Neuronal stem cell (in vitro differentiated cells): ENCODE data around the gene RAD51B.

Experiments used
- DNase-seq: peaks from one replicate; pipeline ENCODE4 v3.0.0-alpha.2; 2013; ENCODE audit warnings: low spot score
- H2AFZ ChIP-seq: one replicate; pipeline ENCODE4 v1.6.1; 2013; ENCODE audit warnings: mild to moderate bottlenecking, low read length, inconsistent platforms
- H2AK5ac ChIP-seq: 2 replicates; pipeline ENCODE4 v1.6.1; 2013; ENCODE audit warnings: low read depth, mild to moderate bottlenecking, inconsistent platforms, low read length, moderate library complexity, mixed read lengths
- H2BK120ac ChIP-seq: 2 replicates; pipeline ENCODE4 v1.6.1; 2013; ENCODE audit warnings: low read depth, mild to moderate bottlenecking, inconsistent platforms, low read length, moderate library complexity, mixed read lengths
- H2BK12ac ChIP-seq: one replicate; pipeline ENCODE4 v1.6.1; 2013; ENCODE audit warnings: low read length, inconsistent platforms
- H2BK15ac ChIP-seq: 2 replicates; pipeline ENCODE4 v1.6.1; 2013; ENCODE audit warnings: mild to moderate bottlenecking, low read length, inconsistent platforms, mixed read lengths
- H2BK5ac ChIP-seq: one replicate; pipeline ENCODE4 v1.6.1; 2013; ENCODE audit warnings: inconsistent platforms, mild to moderate bottlenecking, low read length, moderate library complexity
- H3K14ac ChIP-seq: one replicate; pipeline ENCODE4 v1.6.1; 2013; ENCODE audit warnings: low read length, inconsistent platforms
- H3K18ac ChIP-seq: 2 replicates; pipeline ENCODE4 v1.6.1; 2013; ENCODE audit warnings: low read length, inconsistent platforms
- H3K23ac ChIP-seq: 2 replicates; pipeline ENCODE4 v1.6.1; 2013; ENCODE audit warnings: low read depth, mild to moderate bottlenecking, mixed read lengths, low read length, inconsistent platforms; ENCODE audit not compliant: poor library complexity
- H3K27ac ChIP-seq: replicated peaks from 3 replicates; pipeline ENCODE4 v1.5.1; 2013; ENCODE audit warnings: low read length, inconsistent platforms
- H3K27me3 ChIP-seq, 3 experiments: 2 replicates each; pipeline ENCODE4 v1.6.1; 2013; ENCODE audit warnings: low read length in 3 of 3, mild to moderate bottlenecking in 2 of 3, inconsistent platforms in 1 of 3, low read depth in 1 of 3, mixed read lengths in 1 of 3, moderate library complexity in 1 of 3; ENCODE audit not compliant: control insufficient read depth in 3 of 3, insufficient read depth in 3 of 3
- H3K36me3 ChIP-seq, 2 donors: replicated peaks in 1 of 2; 2 replicates each; pipeline ENCODE4 v1.6.1; 2013; ENCODE audit warnings: low read length in 2 of 2; ENCODE audit not compliant: control insufficient read depth in 2 of 2, insufficient read depth in 2 of 2
- H3K4ac ChIP-seq: 2 replicates; pipeline ENCODE4 v1.6.1; 2013; ENCODE audit warnings: inconsistent platforms, mild to moderate bottlenecking, low read length, moderate library complexity
- H3K4me1 ChIP-seq, 2 donors: 1 replicate in 1 of 2; 2 replicates in 1 of 2; pipeline ENCODE4 v1.6.1; 2013; ENCODE audit warnings: low read length in 2 of 2, low read depth in 1 of 2; ENCODE audit not compliant: control insufficient read depth in 2 of 2, insufficient read depth in 1 of 2
- H3K4me2 ChIP-seq: one replicate; pipeline ENCODE4 v1.6.1; 2013; ENCODE audit warnings: mild to moderate bottlenecking, low read length, inconsistent platforms; ENCODE audit not compliant: insufficient read depth, poor library complexity, severe bottlenecking
- H3K4me3 ChIP-seq, 2 donors: 2 replicates each; pipeline ENCODE4 v1.5.1; 2013; ENCODE audit warnings: low read length in 2 of 2, mild to moderate bottlenecking in 2 of 2, inconsistent platforms in 1 of 2, moderate library complexity in 1 of 2
- H3K79me1 ChIP-seq: one replicate; pipeline ENCODE4 v1.6.1; 2013; ENCODE audit warnings: low read depth, mild to moderate bottlenecking, inconsistent platforms, low read length, moderate library complexity
- H3K9ac ChIP-seq: one replicate; pipeline ENCODE4 v1.6.1; 2013; ENCODE audit warnings: mild to moderate bottlenecking, low read depth, low read length, inconsistent platforms; ENCODE audit not compliant: poor library complexity
- H3K9me3 ChIP-seq, 2 donors: replicated peaks in 1 of 2; 2 replicates each; pipeline versions ENCODE3 to v1.6.1; 2013; ENCODE audit warnings: low read length in 2 of 2, mild to moderate bottlenecking in 2 of 2, inconsistent platforms in 1 of 2, low read depth in 1 of 2, mixed read lengths in 1 of 2, moderate library complexity in 1 of 2; ENCODE audit not compliant: control insufficient read depth in 2 of 2, insufficient read depth in 1 of 2
- H4K8ac ChIP-seq: one replicate; pipeline ENCODE4 v1.6.1; 2013; ENCODE audit warnings: low read depth, mild to moderate bottlenecking, inconsistent platforms, low read length, moderate library complexity
- H4K91ac ChIP-seq: one replicate; pipeline ENCODE4 v1.6.1; 2013; ENCODE audit warnings: low read length, low read depth, mild to moderate bottlenecking, inconsistent platforms; ENCODE audit not compliant: poor library complexity
- WGBS, 2 donors: extraction: QIAGEN DNeasy Blood & Tissue Kit; methylation state at CpG; one replicate each; pipeline ENCODE4 v1.1.7; 2013; ENCODE audit warnings: missing lambda C conversion rate in 2 of 2, mixed read lengths in 1 of 2; ENCODE audit not compliant: insufficient read length in 2 of 2, insufficient replicate concordance in 1 of 2; ENCODE audit errors: extremely low coverage in 2 of 2; 5-methylcytosine and 5-hydroxymethylcytosine counted together

The RAD51B gene

DNA sequence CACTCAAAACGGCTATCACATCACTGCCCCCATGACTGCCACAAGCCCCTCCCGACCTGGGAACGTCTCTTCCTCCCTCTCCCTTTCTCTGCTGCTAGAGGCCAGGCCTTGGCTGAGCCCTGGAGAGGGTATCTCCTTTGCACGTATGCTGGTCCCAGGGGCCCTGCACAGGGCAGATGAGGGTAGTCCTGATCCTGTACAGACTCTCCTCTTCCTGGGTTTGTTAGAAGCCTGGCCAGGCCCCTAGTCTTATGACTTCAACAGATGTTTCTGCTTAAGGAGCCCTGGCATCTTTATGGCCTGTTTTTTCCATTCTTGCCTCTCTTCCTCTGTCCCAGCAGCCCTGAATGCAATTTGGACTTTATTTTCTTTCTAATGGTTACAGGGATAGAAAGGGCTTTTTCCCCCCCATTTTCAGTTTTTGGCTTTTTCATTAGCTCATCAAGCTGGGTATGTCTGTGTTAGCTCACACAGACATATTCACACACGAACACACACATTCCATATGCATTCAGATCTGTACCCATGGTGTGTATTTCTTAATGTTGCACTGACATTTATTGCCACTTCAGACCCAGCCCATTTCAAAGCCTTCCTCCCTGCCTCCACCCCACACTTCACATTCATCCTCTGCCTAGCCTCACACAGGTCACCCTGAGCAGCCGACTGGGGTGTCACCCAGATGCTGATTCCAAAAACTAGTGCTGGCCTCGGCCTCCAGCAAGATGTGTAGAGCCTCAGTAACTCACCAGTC lies 770.0 kb downstream of the RAD51B start:
- Histone ChIP-seq H2AK5ac (peak overlapping the region; percentile 16), H3K18ac (peak overlapping the region; percentile 87), H3K4me3 (no peak overlapping the region), H3K4me2 (no peak overlapping the region), H2BK5ac (no peak overlapping the region), H3K9ac (no peak overlapping the region), H3K9me3 (peaks cover 0 to 7% of the 10 kb centered on the region in 2 donors), H3K79me1 (no peaks in the 10 kb centered on the region), H3K23ac (no peak overlapping the region), H2BK12ac (peak overlapping the region; percentile 97), H2BK15ac (no peak overlapping the region), H3K27ac (no peak overlapping the region), H2AFZ (no peak overlapping the region), H3K14ac (no peak overlapping the region), H3K27me3 (no peaks in the 10 kb centered on the region), H2BK120ac (no peak overlapping the region), H3K4ac (no peak overlapping the region), H4K8ac (no peak overlapping the region), H4K91ac (no peak overlapping the region), H3K36me3 (no peaks in the 10 kb centered on the region), H3K4me1 (peaks cover 44 to 54% of the 10 kb centered on the region in 2 donors)
- no CpG with 5 or more reads among the region's 7 CpGs for WGBS, 2 donors
- DNase-seq, result no peak

DNA sequence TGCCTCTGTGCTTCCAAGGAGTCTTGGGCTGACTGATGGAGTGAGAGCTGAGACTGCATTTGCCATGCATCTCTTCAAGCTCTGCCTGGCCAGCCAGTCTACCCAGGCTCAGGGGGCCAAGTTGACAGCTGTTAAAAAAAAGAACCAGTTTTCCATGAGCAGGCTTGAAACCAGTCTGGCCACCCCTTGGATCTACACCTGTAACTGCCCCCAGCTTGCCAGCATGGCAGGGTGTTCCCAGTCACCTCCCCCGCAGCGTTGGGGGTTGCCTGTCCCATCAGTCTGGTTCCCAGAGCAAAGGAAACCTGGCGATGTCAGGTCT lies 770.6 kb downstream of the RAD51B start:
- Histone ChIP-seq H3K9me3 (peaks cover 0 to 7% of the 10 kb centered on the region in 2 donors), H3K23ac (no peak overlapping the region), H2BK120ac (no peak overlapping the region), H3K14ac (no peak overlapping the region), H2BK15ac (no peak overlapping the region), H2AFZ (no peak overlapping the region), H3K36me3 (no peaks in the 10 kb centered on the region), H4K8ac (no peak overlapping the region), H3K4me1 (peaks cover 42 to 52% of the 10 kb centered on the region in 2 donors), H2AK5ac (no peak overlapping the region), H4K91ac (no peak overlapping the region), H3K4ac (no peak overlapping the region), H2BK5ac (no peak overlapping the region), H3K27ac (no peak overlapping the region), H2BK12ac (no peak overlapping the region), H3K9ac (no peak overlapping the region), H3K4me2 (no peak overlapping the region), H3K27me3 (no peaks in the 10 kb centered on the region), H3K18ac (peak overlapping the region; percentile 44), H3K4me3 (no peak overlapping the region), H3K79me1 (no peaks in the 10 kb centered on the region)
- WGBS, 2 donors, result no CpG with 5 or more reads among the region's 3 CpGs
- no peak for DNase-seq

DNA sequence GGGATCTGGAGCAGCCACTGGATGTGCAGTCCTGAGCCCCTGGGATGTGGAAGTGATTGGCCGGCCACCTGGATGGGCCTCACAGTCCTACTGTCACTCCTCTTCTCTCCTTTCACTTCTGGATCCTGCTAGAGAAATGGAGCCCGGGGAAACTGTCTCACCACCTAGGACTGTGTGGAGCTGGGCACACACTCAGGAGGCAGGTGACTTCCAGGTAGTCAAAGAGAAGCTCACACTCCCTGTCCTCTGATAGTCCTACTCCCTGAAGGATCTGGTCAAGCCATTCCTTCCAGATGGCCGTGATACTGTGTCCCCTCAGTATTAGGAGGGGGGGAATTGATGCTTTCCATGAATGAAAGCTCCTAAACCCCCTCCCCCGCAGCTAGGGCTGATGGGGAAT lies 772.2 kb downstream of the RAD51B start:
- peak overlapping the region; percentile 2 for H2AK5ac ChIP-seq

DNA sequence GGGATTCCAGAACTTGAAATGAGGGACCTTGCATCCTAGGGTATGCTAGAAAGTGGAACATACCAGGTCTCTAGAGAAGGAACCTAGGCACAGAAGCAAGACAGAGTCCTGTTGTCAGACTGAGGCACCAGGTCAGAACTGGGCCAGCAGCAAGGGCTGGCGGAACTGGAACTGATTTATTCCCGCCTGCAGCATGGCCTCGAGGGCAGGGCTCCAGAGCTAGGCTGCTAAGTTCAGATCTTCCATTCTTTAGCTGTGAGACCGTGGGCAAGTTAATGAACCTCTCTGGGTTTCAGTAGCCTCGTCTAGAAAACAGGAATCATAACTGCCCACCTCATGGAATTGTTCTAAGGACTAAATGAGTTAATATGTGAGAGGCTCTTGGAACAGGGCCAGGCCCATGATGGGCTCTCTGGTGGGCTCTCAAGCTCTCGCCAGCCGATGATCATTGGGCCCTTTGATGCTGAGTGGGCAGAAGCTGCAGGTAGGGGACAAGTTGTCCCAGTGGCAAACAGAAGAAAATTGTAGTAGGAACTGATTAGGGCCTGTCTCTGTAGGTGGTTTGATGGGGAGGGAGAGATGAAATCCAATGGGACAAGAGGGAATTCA lies 773.5 kb downstream of the RAD51B start:
- Histone ChIP-seq H3K4me1 (peaks cover 26 to 31% of the 10 kb centered on the region in 2 donors), H3K14ac (no peak overlapping the region), H3K4me2 (no peak overlapping the region), H3K27ac (no peak overlapping the region), H4K8ac (no peak overlapping the region), H3K4ac (no peak overlapping the region), H2AFZ (no peak overlapping the region), H2BK12ac (no peak overlapping the region), H2BK5ac (no peak overlapping the region), H3K79me1 (no peaks in the 10 kb centered on the region), H3K36me3 (no peaks in the 10 kb centered on the region), H3K27me3 (no peaks in the 10 kb centered on the region), H2AK5ac (peak overlapping the region; percentile 26), H3K4me3 (no peak overlapping the region), H3K9me3 (peaks cover 0 to 7% of the 10 kb centered on the region in 2 donors), H2BK120ac (no peak overlapping the region), H4K91ac (no peak overlapping the region), H3K9ac (no peak overlapping the region), H3K23ac (no peak overlapping the region), H3K18ac (no peak overlapping the region), H2BK15ac (no peak overlapping the region)
- DNase-seq, result no peak
- WGBS, 2 donors, result no CpG with 5 or more reads among the region's 7 CpGs

More for the DNA sequence above, 772.2 kb downstream of the RAD51B start:
- Histone ChIP-seq H3K27ac (no peak overlapping the region), H3K4me2 (no peak overlapping the region), H3K27me3 (no peaks in the 10 kb centered on the region), H3K79me1 (no peaks in the 10 kb centered on the region), H4K8ac (no peak overlapping the region), H3K4me1 (peaks cover 34 to 42% of the 10 kb centered on the region in 2 donors), H4K91ac (no peak overlapping the region), H3K9ac (no peak overlapping the region), H3K23ac (no peak overlapping the region), H2AFZ (no peak overlapping the region), H2BK5ac (no peak overlapping the region), H3K18ac (no peak overlapping the region), H3K4me3 (no peak overlapping the region), H3K36me3 (no peaks in the 10 kb centered on the region), H3K9me3 (peaks cover 0 to 7% of the 10 kb centered on the region in 2 donors), H2BK12ac (no peak overlapping the region), H3K14ac (no peak overlapping the region), H2BK15ac (no peak overlapping the region), H3K4ac (no peak overlapping the region), H2BK120ac (no peak overlapping the region)
- no CpG with 5 or more reads among the region's 4 CpGs for WGBS, 2 donors
- no peak for DNase-seq
